Measurements from ENCODE around the gene SPDYC.
"Not testable (repeated sequence)": the region's sequence is repeated elsewhere in the genome, so short reads cannot be mapped to it uniquely, and the experiment has no call there.

SPDYC gene

GRCh38 chr11:65135633-65136145 is 34.3 kb upstream of the SPDYC start:
- no peaks in the 10 kb centered on the region for H3K27me3 ChIP-seq (ENCODE audit: low read depth, low read length)
- peaks cover 17 to 25% of the 10 kb centered on the region in 2 donors for H3K36me3 ChIP-seq (ENCODE audit: control insufficient read depth in 1 of 2, insufficient read depth in 2 of 2, low read length in 2 of 2)
- no peaks in the 10 kb centered on the region for H3K9me3 ChIP-seq (ENCODE audit: control insufficient read depth in 1 of 2, low read length in 2 of 2)
- H3K4me1 ChIP-seq (ENCODE audit: control insufficient read depth in 1 of 2, insufficient read depth in 2 of 2, low read length in 2 of 2), result peaks cover 16 to 34% of the 10 kb centered on the region in 2 donors
- H3K4me3 ChIP-seq (ENCODE audit: low read depth in 1 of 2, low read length in 2 of 2), result peak overlapping the region; percentile 86 to 91
- peak overlapping the region; percentile 100 for H3K27ac ChIP-seq (ENCODE audit: low read length)

GRCh38 chr11:65136515-65137096 is 33.4 kb upstream of the SPDYC start:
- H3K4me1 ChIP-seq (ENCODE audit: control insufficient read depth in 1 of 2, insufficient read depth in 2 of 2, low read length in 2 of 2), result peaks cover 16 to 34% of the 10 kb centered on the region in 2 donors
- no peak overlapping the region for H3K4me3 ChIP-seq (ENCODE audit: low read depth in 1 of 2, low read length in 2 of 2)
- H3K9me3 ChIP-seq (ENCODE audit: control insufficient read depth in 1 of 2, low read length in 2 of 2), result no peaks in the 10 kb centered on the region
- no peaks in the 10 kb centered on the region for H3K27me3 ChIP-seq (ENCODE audit: low read depth, low read length)
- peaks cover 8 to 15% of the 10 kb centered on the region in 2 donors for H3K36me3 ChIP-seq (ENCODE audit: control insufficient read depth in 1 of 2, insufficient read depth in 2 of 2, low read length in 2 of 2)
- H3K27ac ChIP-seq (ENCODE audit: low read length), result no peak overlapping the region

- H3K4me1 ChIP-seq (ENCODE audit: control insufficient read depth in 1 of 2, insufficient read depth in 2 of 2, low read length in 2 of 2), result no peaks in the 10 kb centered on the region
- H3K27ac ChIP-seq (ENCODE audit: low read length), result no peak overlapping the region
- no peaks in the 10 kb centered on the region for H3K27me3 ChIP-seq (ENCODE audit: low read depth, low read length)
- no peaks in the 10 kb centered on the region for H3K36me3 ChIP-seq (ENCODE audit: control insufficient read depth in 1 of 2, insufficient read depth in 2 of 2, low read length in 2 of 2)
- no peak overlapping the region for H3K4me3 ChIP-seq (ENCODE audit: low read depth in 1 of 2, low read length in 2 of 2)
- no peaks in the 10 kb centered on the region for H3K9me3 ChIP-seq (ENCODE audit: control insufficient read depth in 1 of 2, low read length in 2 of 2)
These were observed 28.0 kb upstream of the SPDYC start for GRCh38 chr11:65141896-65142494.

GRCh38 chr11:65147352-65148075 is 22.5 kb upstream of the SPDYC start:
- H3K9me3 ChIP-seq (ENCODE audit: control insufficient read depth in 1 of 2, low read length in 2 of 2), result no peaks in the 10 kb centered on the region
- H3K4me3 ChIP-seq (ENCODE audit: low read depth in 1 of 2, low read length in 2 of 2), result no peak overlapping the region
- H3K4me1 ChIP-seq (ENCODE audit: control insufficient read depth in 1 of 2, insufficient read depth in 2 of 2, low read length in 2 of 2), result peaks cover 0 to 7% of the 10 kb centered on the region in 2 donors
- H3K27me3 ChIP-seq (ENCODE audit: low read depth, low read length), result no peaks in the 10 kb centered on the region
- no peak overlapping the region for H3K27ac ChIP-seq (ENCODE audit: low read length)
- H3K36me3 ChIP-seq (ENCODE audit: control insufficient read depth in 1 of 2, insufficient read depth in 2 of 2, low read length in 2 of 2), result no peaks in the 10 kb centered on the region

- peaks cover 0 to 7% of the 10 kb centered on the region in 2 donors for H3K4me1 ChIP-seq (ENCODE audit: control insufficient read depth in 1 of 2, insufficient read depth in 2 of 2, low read length in 2 of 2)
- no peaks in the 10 kb centered on the region for H3K27me3 ChIP-seq (ENCODE audit: low read depth, low read length)
These were observed 21.4 kb upstream of the SPDYC start for GRCh38 chr11:65148657-65149056.

GRCh38 chr11:65150131-65150508 is 19.9 kb upstream of the SPDYC start:
- not testable (repeated sequence) for H3K4me1 ChIP-seq (ENCODE audit: control insufficient read depth in 1 of 2, insufficient read depth in 2 of 2, low read length in 2 of 2); H3K4me3 ChIP-seq (ENCODE audit: low read depth in 1 of 2, low read length in 2 of 2); H3K27me3 ChIP-seq (ENCODE audit: low read depth, low read length); H3K36me3 ChIP-seq (ENCODE audit: control insufficient read depth in 1 of 2, insufficient read depth in 2 of 2, low read length in 2 of 2); H3K9me3 ChIP-seq (ENCODE audit: control insufficient read depth in 1 of 2, low read length in 2 of 2)
- H3K27ac ChIP-seq (ENCODE audit: low read length), result peak overlapping the region; percentile 49

More at GRCh38 chr11:65148657-65149056, 21.4 kb upstream of the SPDYC start:
- Histone ChIP-seq H3K27ac (ENCODE audit: low read length) (no peak overlapping the region), H3K9me3 (ENCODE audit: control insufficient read depth in 1 of 2, low read length in 2 of 2) (no peaks in the 10 kb centered on the region), H3K4me3 (ENCODE audit: low read depth in 1 of 2, low read length in 2 of 2) (no peak overlapping the region), H3K36me3 (ENCODE audit: control insufficient read depth in 1 of 2, insufficient read depth in 2 of 2, low read length in 2 of 2) (no peaks in the 10 kb centered on the region)

GRCh38 chr11:65150509-65151299 is 19.3 kb upstream of the SPDYC start:
- no peaks in the 10 kb centered on the region for H3K27me3 ChIP-seq (ENCODE audit: low read depth, low read length)
- H3K9me3 ChIP-seq (ENCODE audit: control insufficient read depth in 1 of 2, low read length in 2 of 2), result no peaks in the 10 kb centered on the region
- H3K4me1 ChIP-seq (ENCODE audit: control insufficient read depth in 1 of 2, insufficient read depth in 2 of 2, low read length in 2 of 2), result peaks cover 0 to 7% of the 10 kb centered on the region in 2 donors
- no peaks in the 10 kb centered on the region for H3K36me3 ChIP-seq (ENCODE audit: control insufficient read depth in 1 of 2, insufficient read depth in 2 of 2, low read length in 2 of 2)
- H3K4me3 ChIP-seq (ENCODE audit: low read depth in 1 of 2, low read length in 2 of 2), result no peak overlapping the region
- H3K27ac ChIP-seq (ENCODE audit: low read length), result peak overlapping the region; percentile 49

- Histone ChIP-seq H3K9me3 (ENCODE audit: control insufficient read depth in 1 of 2, low read length in 2 of 2) (no peaks in the 10 kb centered on the region), H3K27ac (ENCODE audit: low read length) (peak overlapping the region; percentile 49), H3K4me3 (ENCODE audit: low read depth in 1 of 2, low read length in 2 of 2) (no peak overlapping the region)
These were observed 18.6 kb upstream of the SPDYC start for GRCh38 chr11:65151331-65151899.

GRCh38 chr11:65152122-65152521 is 17.9 kb upstream of the SPDYC start:
- H3K36me3 ChIP-seq (ENCODE audit: control insufficient read depth in 1 of 2, insufficient read depth in 2 of 2, low read length in 2 of 2), result no peaks in the 10 kb centered on the region
- no peak overlapping the region for H3K27ac ChIP-seq (ENCODE audit: low read length)
- H3K4me3 ChIP-seq (ENCODE audit: low read depth in 1 of 2, low read length in 2 of 2), result no peak overlapping the region
- no peaks in the 10 kb centered on the region for H3K9me3 ChIP-seq (ENCODE audit: control insufficient read depth in 1 of 2, low read length in 2 of 2)
- H3K4me1 ChIP-seq (ENCODE audit: control insufficient read depth in 1 of 2, insufficient read depth in 2 of 2, low read length in 2 of 2), result peaks cover 0 to 7% of the 10 kb centered on the region in 2 donors
- no peaks in the 10 kb centered on the region for H3K27me3 ChIP-seq (ENCODE audit: low read depth, low read length)

More at GRCh38 chr11:65151331-65151899, 18.6 kb upstream of the SPDYC start:
- H3K4me1 ChIP-seq (ENCODE audit: control insufficient read depth in 1 of 2, insufficient read depth in 2 of 2, low read length in 2 of 2), result peaks cover 0 to 7% of the 10 kb centered on the region in 2 donors
- no peaks in the 10 kb centered on the region for H3K36me3 ChIP-seq (ENCODE audit: control insufficient read depth in 1 of 2, insufficient read depth in 2 of 2, low read length in 2 of 2)
- H3K27me3 ChIP-seq (ENCODE audit: low read depth, low read length), result no peaks in the 10 kb centered on the region

- no peaks in the 10 kb centered on the region for H3K36me3 ChIP-seq (ENCODE audit: control insufficient read depth in 1 of 2, insufficient read depth in 2 of 2, low read length in 2 of 2)
- H3K4me1 ChIP-seq (ENCODE audit: control insufficient read depth in 1 of 2, insufficient read depth in 2 of 2, low read length in 2 of 2), result no peaks in the 10 kb centered on the region
- H3K27ac ChIP-seq (ENCODE audit: low read length), result no peak overlapping the region
- H3K27me3 ChIP-seq (ENCODE audit: low read depth, low read length), result no peaks in the 10 kb centered on the region
- H3K9me3 ChIP-seq (ENCODE audit: control insufficient read depth in 1 of 2, low read length in 2 of 2), result no peaks in the 10 kb centered on the region
- H3K4me3 ChIP-seq (ENCODE audit: low read depth in 1 of 2, low read length in 2 of 2), result no peak overlapping the region
These were observed 13.8 kb upstream of the SPDYC start for GRCh38 chr11:65156256-65156655.
